Smooth muscle cell (in vitro differentiated cells): ENCODE data around the gene LRBA. TPM values are rescaled to one million over a fixed set of nuclear protein-coding genes. Genes with fewer than 3 reads are reported as not detected.
A peak's percentile ranks its signal among the peaks of the same experiment; 100 is the strongest.
"Not testable (repeated sequence)": the region's sequence is repeated elsewhere in the genome, so short reads cannot be mapped to it uniquely, and the experiment has no call there.

Experiments used
- DNase-seq: peaks from one replicate; lab custom pipeline; 2025; ENCODE audit not compliant: unreplicated experiment; lab: John Stamatoyannopoulos, UW
- H2AFZ ChIP-seq: fragments of 200-600 bp; sonication (generic); 2 replicates; pipeline ENCODE4 v1.6.0; 2016; ENCODE audit warnings: antibody characterized with exemption, low read depth, mild to moderate bottlenecking
- H3F3A ChIP-seq: fragments of 200-600 bp; sonication (generic); 2 replicates; pipeline ENCODE4 v1.6.0; 2017; ENCODE audit warnings: antibody characterized with exemption, low read depth
- H3K27ac ChIP-seq: fragments of 200-600 bp; sonication (generic); 2 replicates; pipeline ENCODE4 v1.5.1; 2016; ENCODE audit warnings: low read depth, mild to moderate bottlenecking
- H3K27me3 ChIP-seq: fragments of 200-600 bp; sonication (generic); 2 replicates; pipeline ENCODE4 v1.6.1; 2016; ENCODE audit warnings: low read depth, mild to moderate bottlenecking
- H3K36me3 ChIP-seq: fragments of 200-600 bp; sonication (generic); 2 replicates; pipeline ENCODE4 v1.5.1; 2016; ENCODE audit warnings: low read depth
- H3K4me1 ChIP-seq: fragments of 200-600 bp; sonication (generic); 2 replicates; pipeline ENCODE4 v1.5.1; 2016; ENCODE audit warnings: low read depth
- H3K4me2 ChIP-seq: fragments of 200-600 bp; sonication (generic); 2 replicates; pipeline ENCODE4 v1.6.0; 2016; ENCODE audit warnings: mild to moderate bottlenecking
- H3K4me3 ChIP-seq: fragments of 200-600 bp; sonication (generic); 2 replicates; pipeline ENCODE4 v1.5.1; 2016; ENCODE audit warnings: mild to moderate bottlenecking
- H3K79me2 ChIP-seq: fragments of 200-600 bp; sonication (generic); 2 replicates; pipeline ENCODE4 v1.6.0; 2016; ENCODE audit warnings: low read depth, mild to moderate bottlenecking
- H3K9ac ChIP-seq: fragments of 200-600 bp; sonication (generic); 2 replicates; pipeline ENCODE4 v1.6.0; 2016; ENCODE audit warnings: low read depth
- H3K9me3 ChIP-seq: fragments of 200-600 bp; sonication (generic); replicated peaks from 2 replicates; pipeline ENCODE4 v1.5.1; 2016; ENCODE audit warnings: low read depth
- H4K20me1 ChIP-seq: fragments of 200-600 bp; sonication (generic); 2 replicates; pipeline ENCODE4 v1.6.0; 2016; ENCODE audit warnings: low read depth
- CTCF ChIP-seq: fragments of 200-600 bp; sonication (generic); IDR thresholded peaks from 2 replicates; pipeline ENCODE4 v1.5.1; 2017; ENCODE audit warnings: borderline replicate concordance, mild to moderate bottlenecking, antibody characterized with exemption; ENCODE audit not compliant: insufficient read depth, poor library complexity, severe bottlenecking
- whole genome bisulfite sequencing: methylation state at CpG from one replicate; pipeline ENCODE4 v1.1.7; 2016; ENCODE audit warnings: low lambda C conversion rate; 5-methylcytosine and 5-hydroxymethylcytosine counted together
- polyA plus RNA-seq: library from polyadenylated mRNA; unstranded; fragments of >200 nt; fragmentation: Nextera tagmentation; extraction: Ambion mirVana; gene quantifications from 2 replicates; pipeline ENCODE4 v1.2.1, GENCODE V29; 2016
- total RNA-seq: library from RNA; depleted of rRNA; stranded (reverse); fragments of >200 nt; gene quantifications from 2 replicates; pipeline ENCODE4 v1.2.3, GENCODE V29; 2014

The LRBA gene
- total RNA-seq (22.0 and 26.2 TPM in 2 replicates), polyA plus RNA-seq (1.6 and 3.1 TPM in 2 replicates)

GRCh38 chr4:151014521-151015458 is at the start of gene LRBA:
Gene LRBA, minus strand, starts transcription at chr4:151015284. Its CDS starts 642 bp downstream, at chr4:151014642.
- Histone ChIP-seq H3K4me1 (peaks cover 15% of the 10 kb centered on the region), H3F3A (no peaks in the 10 kb centered on the region), H3K27ac (peak within 1 kb of the TSS; percentile 85), H3K79me2 (peaks cover 3% of the 10 kb centered on the region), H3K36me3 (no peaks in the 10 kb centered on the region), H2AFZ (peak within 1 kb of the TSS; percentile 98), H3K4me3 (peak within 1 kb of the TSS; percentile 98), H3K9ac (peak within 1 kb of the TSS; percentile 87), H3K4me2 (peak within 1 kb of the TSS; percentile 91), H3K27me3 (no peaks in the 10 kb centered on the region), H3K9me3 (no peaks in the 10 kb centered on the region), H4K20me1 (peaks cover 9% of the 10 kb centered on the region)
- WGBS: 2% methylated on average over 29 of the region's 37 CpGs
- no peak for TF ChIP-seq CTCF
- DNase-seq: peak; percentile 54

- H2AFZ ChIP-seq, H3K27me3 ChIP-seq, H3F3A ChIP-seq, DNase-seq, H3K4me3 ChIP-seq, H3K4me2 ChIP-seq, H4K20me1 ChIP-seq, H3K79me2 ChIP-seq, H3K4me1 ChIP-seq, H3K9ac ChIP-seq, H3K36me3 ChIP-seq, H3K27ac ChIP-seq, H3K9me3 ChIP-seq: not testable (repeated sequence)
- 97% methylated on average over 3 of the region's 3 CpGs for WGBS
Observed at GRCh38 chr4:151063143-151063542, 48.1 kb upstream of the LRBA start.

GRCh38 chr4:151055539-151055938 is 40.5 kb upstream of the LRBA start:
- no peaks in the 10 kb centered on the region for H4K20me1 ChIP-seq
- no peak for TF ChIP-seq CTCF
- no peak overlapping the region for H3K9ac ChIP-seq
- H3K27me3 ChIP-seq: no peaks in the 10 kb centered on the region
- H3K27ac ChIP-seq: no peak overlapping the region
- no peak for DNase-seq
- no peaks in the 10 kb centered on the region for H3K36me3 ChIP-seq
- no peak overlapping the region for H3K4me2 ChIP-seq
- no peaks in the 10 kb centered on the region for H3K4me1 ChIP-seq
- no peaks in the 10 kb centered on the region for H3F3A ChIP-seq
- WGBS: 70% methylated on average over 1 of the region's 1 CpG
- H3K79me2 ChIP-seq: no peaks in the 10 kb centered on the region
- H3K9me3 ChIP-seq: no peaks in the 10 kb centered on the region
- H2AFZ ChIP-seq: no peak overlapping the region
- H3K4me3 ChIP-seq: no peak overlapping the region

GRCh38 chr4:151052785-151053184 is 37.7 kb upstream of the LRBA start:
- no peaks in the 10 kb centered on the region for H3K79me2 ChIP-seq
- no peaks in the 10 kb centered on the region for H4K20me1 ChIP-seq
- H3K4me2 ChIP-seq: no peak overlapping the region
- H3K4me3 ChIP-seq: no peak overlapping the region
- H3K4me1 ChIP-seq: no peaks in the 10 kb centered on the region
- no peak for TF ChIP-seq CTCF
- no peaks in the 10 kb centered on the region for H3K36me3 ChIP-seq
- no peak overlapping the region for H2AFZ ChIP-seq
- DNase-seq: no peak
- WGBS: 91% methylated on average over 3 of the region's 3 CpGs
- H3K9ac ChIP-seq: no peak overlapping the region
- H3K27ac ChIP-seq: no peak overlapping the region
- no peaks in the 10 kb centered on the region for H3F3A ChIP-seq
- no peaks in the 10 kb centered on the region for H3K9me3 ChIP-seq
- no peaks in the 10 kb centered on the region for H3K27me3 ChIP-seq
